Activated T-cell treated with anti-CD3 and anti-CD28 coated beads, Interleukin-2, amount 50 U/mL, for 48 hours (primary cell): ENCODE results near the gene RNF31.

Source experiments
- DNase-seq, 2 experiments: peaks; one replicate each; pipeline ENCODE4 v3.0.0-alpha.2; 2020

Gene RNF31

DNA sequence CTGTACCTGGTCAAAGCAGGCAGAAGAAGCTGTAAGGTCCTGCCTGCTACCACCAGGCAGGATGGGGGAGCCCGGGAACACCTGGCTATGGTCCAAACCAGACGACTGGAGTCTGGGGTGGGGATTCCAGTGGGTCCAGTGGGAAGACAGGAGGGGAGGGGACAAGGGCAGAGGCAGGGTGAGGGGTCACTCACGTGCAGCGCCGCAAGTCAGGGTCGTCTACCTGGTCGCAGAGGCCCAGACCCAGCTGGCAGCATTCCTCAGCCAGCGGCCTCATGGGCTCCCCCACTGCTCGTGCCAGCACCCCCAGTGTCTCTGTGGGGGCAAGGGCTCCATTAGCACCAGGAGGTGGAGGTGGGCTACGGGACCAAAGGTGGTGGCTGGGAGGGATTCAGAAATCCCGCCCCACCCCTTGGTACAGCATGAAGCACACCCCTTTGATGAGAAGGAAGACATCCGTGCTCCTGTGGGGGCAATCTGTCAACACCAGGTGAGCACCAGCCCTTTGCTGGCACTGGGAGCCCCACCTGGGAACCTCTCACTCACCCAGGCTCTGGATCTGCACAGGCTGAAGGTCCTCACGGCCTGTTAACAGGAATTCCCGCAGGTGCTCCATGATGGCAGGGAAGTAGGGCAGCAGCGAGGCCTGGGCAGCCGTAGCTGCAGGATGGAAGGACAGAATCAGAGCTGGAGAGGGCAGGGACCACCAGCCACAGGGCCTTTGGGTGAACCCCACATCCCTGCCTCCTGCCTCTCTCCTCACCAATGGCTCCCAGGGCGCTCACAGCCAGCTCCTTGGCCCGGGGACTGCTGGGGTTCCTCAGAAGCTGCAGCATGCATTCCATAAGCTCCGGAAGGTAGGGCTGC, 37.0 kb downstream of the RNF31 start:
- DNase-seq: no peak

DNA sequence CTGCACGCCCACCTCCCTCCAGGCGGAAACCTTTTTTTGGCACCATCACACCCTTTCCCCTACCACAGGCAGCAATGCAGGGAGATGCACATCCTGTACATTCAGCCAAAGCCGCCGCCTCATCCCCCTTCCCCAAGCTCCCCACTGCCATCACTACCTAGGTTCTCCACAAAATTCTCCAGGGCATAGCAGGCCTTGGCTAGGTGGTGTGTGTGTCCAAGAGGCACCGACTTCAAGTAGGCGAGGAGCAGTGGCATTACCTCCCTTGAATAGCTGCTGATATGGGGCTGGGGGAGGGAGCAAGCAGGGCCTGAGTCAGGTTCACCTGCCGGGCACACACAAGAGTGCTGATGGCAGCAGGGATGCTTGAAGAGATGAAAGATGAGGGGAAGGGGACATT, 37.7 kb downstream of the RNF31 start:
- DNase-seq: no peak

DNA sequence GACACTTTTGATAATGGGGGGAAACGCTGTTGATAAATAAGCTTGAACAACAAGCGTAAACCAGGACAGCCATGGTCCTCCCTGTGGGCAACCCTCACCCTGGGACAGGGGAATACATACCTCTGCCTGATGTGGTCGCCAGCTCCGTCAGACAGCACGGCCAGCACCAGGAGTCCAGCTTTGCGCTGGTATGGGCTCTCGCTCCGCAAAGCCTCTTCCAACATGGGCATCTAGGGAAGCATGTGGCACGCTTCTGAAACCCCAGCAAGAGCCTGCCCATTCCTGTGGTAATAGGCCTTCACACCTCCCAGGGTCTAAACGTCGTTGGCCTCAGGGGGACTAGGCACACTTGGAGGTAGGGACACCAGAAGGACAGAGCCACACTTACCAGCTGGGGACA, 38.4 kb downstream of the RNF31 start:
- DNase-seq: no peak

DNA sequence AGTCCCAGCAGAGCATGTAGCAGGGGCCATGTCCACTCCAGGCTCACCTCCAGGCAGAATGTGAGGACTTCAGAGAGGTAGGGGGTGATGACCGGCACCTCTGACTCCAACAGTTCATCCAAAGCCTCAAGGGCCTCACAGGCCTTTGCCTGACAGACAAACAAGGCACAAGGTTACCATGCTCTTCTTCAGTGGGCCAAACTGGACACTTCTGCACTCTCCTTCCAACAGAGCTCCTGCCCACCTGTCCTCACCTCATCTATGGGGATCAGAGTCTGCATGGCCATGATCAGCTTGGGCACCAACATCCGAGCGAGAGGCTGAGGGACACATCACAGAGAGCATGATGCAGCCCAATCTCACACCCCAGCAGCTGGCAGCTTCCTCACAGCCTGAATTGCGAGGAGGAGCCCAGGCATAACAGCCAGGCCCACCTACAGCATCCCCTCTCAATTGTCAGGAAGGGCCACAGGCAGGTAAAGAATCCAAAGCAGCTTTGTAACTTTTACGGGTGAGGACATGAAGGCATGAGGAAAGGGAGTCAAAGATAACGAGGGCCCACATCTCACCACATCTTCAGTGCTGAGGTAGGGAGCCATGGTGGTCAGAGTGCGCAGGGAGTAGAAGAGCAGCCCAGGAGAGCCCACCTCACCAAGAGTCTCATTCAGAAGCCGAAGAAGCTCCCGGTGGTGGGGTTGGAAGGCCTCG, 39.7 kb downstream of the RNF31 start:
- no peak for DNase-seq

DNA sequence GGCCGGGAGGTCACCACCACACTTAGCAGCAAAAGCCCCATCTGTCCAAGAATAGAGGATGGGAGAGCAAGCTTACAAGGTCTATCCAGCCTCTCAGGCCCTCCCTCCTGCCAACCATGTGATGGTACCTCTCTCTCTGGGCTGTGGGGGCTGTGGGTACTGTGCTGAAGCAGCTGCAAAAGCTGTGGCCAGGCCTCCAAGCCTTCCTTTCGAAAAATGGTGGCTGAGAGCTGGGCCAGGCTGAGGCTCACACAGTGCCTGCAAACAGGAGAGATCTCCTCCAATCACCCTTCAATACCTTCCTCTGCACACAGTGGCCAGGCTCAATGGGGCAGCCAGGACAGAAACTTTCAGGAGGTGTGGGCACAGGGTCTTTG, 40.2 kb downstream of the RNF31 start:
- no peak for DNase-seq

DNA sequence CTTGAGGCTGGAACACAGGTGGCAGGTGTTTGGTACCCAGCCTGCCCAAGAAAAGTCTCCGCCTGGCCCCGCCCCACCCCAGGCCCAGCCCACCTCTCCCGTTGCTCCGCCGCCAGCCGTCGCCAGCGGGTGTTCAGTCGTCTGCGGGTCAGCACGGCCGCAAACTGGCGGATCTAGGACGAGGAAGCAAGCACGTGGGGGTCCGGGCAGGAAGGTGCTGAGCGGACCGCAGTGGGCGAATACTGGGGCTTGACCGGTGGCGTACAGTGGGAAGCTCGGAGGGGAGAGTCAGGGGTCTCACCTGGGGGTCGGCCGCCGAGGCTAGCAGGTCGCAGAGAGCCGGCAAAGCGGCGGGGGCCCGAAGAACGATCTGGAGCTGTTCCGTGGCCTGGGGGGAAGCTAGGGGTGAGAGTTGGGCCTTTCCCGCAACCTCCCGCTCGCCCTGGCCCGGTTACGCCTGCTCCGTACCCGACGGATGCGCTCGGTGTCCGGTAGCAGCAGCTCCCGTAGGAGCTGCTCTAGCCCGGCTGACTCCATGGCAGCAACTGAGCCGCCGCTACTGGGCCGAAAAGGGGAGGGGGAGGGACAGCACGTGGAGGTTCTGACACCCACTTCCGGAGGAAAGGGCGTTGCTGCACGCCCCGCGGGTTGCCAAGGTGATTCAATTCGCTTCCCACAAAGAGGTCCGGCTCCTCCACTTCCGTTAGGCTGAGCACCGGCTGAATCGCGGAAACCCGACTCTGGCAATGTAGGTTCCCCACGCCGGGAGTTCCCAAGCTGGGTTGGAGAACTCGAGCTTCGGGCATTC, 41.2 kb downstream of the RNF31 start, which contains the start of gene IPO4:
Gene IPO4 (minus strand): TSS at position 566 of the 808 bp plus-strand sequence. CDS start 29 bp downstream, at position 537.
- peak; percentile 93 to 95 for DNase-seq

DNA sequence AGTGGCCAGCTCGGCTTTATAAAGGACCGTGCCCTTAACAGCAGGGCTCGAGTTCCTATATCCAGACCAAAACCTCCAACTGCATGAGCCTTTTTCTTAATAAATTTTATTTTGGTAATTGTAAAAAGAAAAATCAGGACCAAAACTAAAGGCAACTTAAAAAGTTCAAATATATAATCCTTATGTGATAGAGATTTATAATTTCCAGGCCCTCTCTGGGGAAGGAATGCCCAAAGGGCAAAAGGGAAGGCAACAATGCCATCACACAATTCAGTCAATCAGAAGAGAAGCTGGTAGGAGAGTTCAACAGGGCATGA, 41.7 kb downstream of the RNF31 start:
- DNase-seq: no peak

DNA sequence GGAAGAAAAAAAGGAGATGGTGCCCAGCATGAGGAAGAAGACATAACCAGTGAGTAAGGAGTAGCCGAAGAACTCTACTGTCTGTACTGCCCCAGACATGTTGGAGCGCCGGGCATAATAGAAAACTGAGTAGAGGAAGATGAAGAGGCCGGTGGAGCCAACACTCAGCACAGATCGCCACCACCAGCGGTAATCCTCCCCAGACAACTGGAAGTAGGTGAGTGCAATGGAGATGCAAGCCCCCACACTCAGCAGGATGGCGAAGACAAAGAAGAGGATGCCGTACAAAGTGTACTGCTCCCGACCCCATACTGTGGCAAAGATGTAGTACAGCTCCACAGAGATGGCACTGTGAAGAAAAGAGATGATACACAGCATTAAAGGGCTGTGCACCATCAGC, 42.2 kb downstream of the RNF31 start:
- no peak for DNase-seq

DNA sequence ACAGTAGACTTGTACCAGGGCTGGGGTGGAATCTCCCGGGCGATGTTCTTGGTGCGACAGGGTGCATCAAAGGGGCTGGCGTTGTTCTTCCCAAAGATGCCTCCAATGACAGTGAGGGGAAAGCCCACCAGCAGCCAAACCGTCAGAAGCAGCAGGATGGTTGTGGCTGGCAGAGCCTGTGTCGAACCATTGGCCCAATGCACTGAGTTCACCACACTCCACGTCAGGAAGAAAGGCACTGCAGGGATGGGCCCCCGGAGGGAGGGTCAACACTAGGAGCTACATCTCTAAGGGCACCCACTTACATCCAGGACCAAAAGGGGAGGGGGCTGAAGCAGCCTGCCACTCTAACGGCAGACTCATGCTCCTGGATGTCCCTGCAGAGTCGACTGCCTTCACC, 43.1 kb downstream of the RNF31 start:
- DNase-seq: no peak

DNA sequence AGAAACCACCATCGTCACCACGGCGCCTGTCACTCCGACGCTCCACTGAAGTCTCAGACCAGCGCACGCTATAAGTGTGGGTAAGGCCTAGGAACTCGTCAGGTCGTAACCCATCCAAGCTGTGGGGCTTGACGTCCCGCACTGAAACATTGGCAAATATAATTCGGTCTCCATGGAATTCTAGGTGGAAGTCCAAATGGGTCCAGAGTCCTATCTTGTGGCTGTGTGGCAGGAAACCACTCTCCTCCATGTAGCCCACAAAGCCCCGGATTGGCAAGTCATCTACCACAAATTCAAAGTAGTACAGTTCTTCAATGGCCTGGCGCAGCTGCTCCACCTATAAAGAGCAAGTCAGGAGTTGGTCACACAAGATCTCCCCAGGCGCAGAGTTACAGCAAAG, 45.6 kb downstream of the RNF31 start:
- no peak for DNase-seq

DNA sequence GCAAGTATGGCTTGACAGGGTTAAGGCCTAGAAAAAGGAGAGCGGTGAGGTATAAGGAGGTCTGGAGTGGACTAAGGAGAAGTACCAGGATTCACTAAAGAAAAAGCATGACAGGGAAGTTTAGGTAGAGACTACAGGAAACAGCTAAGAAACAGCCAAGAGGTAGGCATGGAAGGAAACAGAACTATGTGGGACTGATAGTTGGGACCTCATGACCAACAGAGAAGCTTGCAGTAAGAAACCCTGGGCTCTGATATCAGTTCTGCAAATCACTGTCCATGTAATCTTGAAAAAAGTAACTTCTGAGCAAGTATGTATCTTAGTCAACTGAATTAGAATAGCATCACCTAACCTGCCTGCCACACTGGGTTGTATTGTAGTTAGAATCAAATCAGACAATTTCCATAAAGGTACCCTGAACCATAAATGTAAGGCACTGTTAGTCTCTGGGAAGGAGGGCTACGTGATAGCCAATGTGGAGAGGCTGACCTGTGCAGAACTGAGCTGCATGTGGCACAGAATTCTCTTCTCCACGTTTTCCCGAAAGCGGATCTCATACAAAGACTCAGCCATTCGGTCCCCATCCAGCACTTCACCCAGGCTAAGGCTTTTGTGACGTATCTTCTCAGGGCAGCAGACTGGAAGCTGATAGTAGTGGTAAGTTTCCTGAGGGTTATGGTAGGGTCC, 47.0 kb downstream of the RNF31 start:
- no peak for DNase-seq

DNA sequence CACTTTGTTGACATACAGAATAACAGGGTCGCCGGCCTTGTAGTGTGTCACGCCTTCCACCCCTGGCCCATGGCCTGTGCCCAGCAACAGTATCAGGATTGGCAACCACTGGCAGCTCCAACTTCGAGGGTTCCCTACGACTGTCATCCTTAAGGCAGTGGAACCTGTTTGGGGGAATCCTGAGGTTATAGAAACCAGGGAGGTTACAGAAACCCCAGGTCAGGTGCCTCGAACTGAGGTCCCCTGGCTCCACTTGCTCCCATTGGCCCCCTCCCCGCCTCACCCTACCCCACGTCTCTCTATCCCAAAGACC, 47.5 kb downstream of the RNF31 start:
- DNase-seq: no peak

DNA sequence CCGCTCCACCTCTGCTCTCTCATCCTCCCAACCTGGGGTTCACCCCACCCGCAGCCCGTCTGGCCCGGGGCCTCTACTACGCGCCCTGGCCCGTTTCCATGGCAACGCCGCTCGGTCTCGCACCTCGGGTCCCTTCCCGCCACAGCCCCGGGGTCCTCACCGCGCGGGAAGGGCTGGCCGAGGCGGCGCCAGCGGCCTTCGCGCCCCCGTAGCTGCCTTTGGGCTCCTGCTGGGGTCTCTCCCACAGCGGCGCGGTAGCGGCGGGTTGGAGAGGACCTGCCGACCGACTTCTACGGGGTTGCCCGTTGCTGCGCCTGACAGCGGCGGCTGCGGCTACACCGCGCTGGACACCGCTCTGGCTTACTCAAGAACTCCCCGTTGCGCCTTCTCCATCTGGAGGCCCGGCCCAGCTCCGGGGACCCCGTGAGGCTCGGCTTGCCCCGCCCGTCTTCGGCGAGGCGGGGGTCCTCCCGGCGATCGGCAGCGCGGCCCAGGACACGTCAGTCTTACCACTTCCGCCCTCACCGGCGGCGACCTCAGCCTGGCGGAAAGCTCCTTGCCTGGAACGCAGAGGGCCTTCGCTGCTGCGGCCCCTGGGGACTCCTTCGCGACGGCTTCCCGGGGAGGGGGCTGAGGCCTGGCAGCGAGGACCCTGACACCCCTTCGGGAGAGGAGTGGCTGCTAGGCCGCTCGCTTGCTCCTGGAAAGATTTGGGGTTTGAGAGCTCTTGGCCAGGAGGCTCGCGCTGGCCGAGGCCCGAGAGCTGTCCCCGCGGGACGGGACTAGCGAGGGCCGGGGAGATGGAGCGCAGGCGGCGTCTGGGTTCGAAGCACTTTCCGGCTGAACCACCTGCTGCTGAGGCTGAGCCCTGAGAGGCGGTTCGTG, 48.1 kb downstream of the RNF31 start, which contains the start of gene TM9SF1:
Gene TM9SF1 (minus strand): TSS at position 256 of the 885 bp plus-strand sequence. CDS start 422 bp downstream, outside the sequence.
- peak; percentile 89 to 92 for DNase-seq

DNA sequence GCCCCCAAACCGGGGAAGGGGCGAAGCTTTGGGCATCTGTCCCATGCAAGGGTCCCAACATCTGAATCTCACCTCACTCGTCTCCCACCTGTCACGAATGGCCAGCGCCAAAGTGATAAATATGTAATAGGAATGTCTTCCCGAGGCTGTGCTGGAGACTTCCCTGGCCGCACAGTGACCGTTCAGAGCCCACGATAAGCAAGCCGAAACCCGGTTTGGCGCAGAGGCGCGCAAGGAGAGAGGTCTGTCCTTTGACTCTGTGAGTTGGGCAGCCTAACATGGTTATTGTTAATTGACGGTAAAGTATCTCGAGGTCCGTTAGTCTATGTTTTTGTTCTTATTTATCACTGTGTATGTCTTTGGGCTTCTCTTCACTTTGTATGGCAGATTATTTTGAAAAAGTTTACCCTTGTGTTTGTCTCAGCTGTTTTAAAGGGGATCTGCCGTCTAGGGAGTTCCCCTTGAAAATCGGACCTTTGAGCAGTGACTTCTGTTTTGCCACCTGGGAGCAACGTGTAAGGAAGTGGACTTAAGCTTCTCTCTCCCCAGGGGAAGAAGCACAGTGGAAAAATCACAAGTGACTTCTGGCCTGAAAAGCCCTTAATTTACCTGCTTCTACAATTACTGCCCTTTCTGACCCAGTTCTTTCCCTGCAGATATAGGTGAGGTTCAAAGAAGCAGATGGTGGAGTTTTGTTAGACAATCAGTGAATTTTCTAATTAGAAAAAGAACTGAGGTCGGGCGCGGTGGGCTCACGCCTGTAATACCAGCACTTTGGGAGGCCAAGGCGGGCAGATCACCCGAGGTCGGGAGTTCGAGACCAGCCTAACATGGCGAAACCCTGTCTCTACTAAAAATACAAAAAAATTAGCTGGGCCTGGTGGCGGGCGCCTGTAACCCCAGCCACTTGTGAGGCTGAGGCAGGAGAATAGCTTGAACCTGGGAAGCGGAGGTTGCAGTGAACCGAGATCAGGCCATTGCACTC, 49.1 kb downstream of the RNF31 start:
- DNase-seq: no peak

DNA sequence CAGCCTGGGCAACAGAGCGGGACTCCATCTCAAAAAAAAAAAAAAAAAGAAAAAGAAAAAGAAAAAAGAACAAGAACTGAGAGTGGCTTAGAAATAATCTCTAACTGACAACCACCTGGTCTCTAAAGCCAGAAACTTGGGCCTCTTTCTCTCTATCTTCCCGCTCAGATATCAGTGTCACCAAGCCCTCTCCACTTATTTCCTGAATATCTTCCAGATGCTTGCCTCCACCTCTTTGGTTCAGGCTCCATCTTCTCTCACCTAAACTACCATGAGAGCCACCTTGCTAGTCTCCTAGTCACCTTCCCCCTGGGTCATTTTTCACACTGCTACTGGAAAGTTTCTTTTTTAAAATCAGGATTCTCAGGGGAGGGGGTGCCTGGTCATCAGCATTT, 49.8 kb downstream of the RNF31 start:
- DNase-seq: no peak

DNA sequence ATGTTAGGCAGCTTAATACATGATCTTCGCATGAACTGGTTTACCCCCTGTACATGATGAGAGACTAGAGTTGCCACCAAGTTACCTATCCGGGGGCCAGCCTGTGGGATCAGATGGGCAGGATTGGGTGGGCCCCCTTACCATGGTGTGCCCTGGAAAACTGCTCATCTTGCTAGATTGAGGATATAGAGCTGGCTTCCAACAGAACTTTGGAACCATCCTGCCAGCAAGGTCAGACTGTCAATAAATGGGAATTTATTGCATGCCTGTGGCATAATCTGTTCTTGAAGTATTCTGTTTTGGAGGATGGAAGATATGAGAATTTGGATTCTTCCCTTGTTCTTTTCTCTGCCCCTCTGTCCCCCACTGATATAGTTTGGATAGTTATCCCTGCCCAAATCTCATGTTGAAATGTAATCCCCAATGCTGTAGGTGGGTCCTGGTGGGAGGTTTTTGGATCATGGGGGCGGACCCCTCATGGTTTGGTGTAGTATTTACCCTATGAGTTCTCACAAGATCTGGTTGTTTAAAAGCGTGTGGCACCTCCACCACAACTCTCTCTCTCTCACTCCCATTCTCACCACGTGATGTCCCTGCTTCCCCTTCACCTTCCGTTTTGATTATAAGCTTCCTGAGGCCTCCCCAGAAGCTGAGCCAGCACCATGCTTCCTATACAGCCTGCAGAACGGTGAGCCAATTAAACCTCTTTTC, 51.7 kb downstream of the RNF31 start:
- DNase-seq: no peak

DNA sequence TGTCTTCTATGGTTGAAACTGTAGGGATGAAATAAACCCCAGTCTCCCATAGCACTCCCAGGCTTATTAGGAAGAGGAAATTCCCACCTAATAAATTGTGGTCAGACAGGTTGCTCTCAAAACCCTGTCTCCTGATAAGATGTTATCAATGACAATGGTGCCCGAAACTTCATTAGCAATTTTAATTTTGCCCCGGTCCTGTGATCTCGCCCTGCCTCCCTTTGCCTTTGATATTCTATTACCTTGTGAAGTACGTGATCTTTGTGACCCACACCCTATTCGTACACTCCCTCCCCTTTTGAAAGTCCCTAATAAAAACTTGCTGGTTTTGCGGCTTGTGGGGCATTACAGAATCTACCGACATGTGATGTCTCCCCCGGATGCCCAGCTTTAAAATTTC, 55.2 kb downstream of the RNF31 start:
- peak in 1 of 2 experiments; percentile 9 for DNase-seq

DNA sequence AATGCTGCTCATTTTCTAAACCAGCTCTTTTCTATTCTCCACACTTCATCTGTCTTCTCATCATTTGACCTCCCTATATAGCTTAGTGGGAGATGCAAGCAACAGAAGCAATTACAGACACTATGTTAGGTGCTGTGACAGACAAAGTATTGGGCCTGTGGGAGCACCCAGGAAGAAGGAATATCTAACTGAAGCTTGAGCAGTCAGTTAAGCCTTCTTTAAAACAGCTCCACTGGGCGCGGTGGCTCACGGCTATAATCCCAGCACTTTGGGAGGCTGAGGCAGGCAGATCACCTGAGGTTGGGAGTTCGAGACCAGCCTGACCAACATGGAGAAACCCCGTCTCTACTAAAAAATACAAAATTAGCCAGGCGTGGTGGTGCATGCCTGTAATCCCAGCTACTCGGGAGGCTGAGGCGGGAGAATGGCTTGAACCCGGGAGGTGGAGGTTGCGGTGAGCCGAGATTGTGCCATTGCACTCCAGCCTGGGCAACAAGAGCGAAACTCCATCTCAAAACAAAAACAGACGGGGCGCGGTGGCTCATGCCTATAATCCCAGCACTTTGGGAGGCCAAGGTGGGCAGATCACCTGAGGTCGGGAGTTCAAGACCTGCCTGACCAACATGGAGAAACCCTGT, 56.1 kb downstream of the RNF31 start:
- DNase-seq: peak; percentile 8 to 11
